OCI-LY7 (cell line): ENCODE data around the gene TMEM256. TPM values are rescaled to one million over a fixed set of nuclear protein-coding genes. Genes with fewer than 3 reads are reported as not detected.

ENCODE experiments used
- BruUV-seq: library from RNA; stranded (reverse); fragments of 400-500 nt; replicated peaks from 2 replicates; lab custom pipeline; 2021; lab: Mats Ljungman, UMichigan
- CTCF ChIA-PET: fragments of 300-600 bp; sonication (Branson Sonifier 250); formaldehyde crosslinking; loops from one replicate; lab custom pipeline; 2022; ENCODE audit warnings: antibody characterized with exemption; ENCODE audit not compliant: unreplicated experiment; lab: Charles Lee
- POLR2A ChIA-PET: fragments of 300-600 bp; sonication (Branson Sonifier 250); formaldehyde crosslinking; loops from one replicate; lab custom pipeline; 2022; ENCODE audit warnings: antibody characterized with exemption; lab: Charles Lee
- DNase-seq: peaks from one replicate; pipeline ENCODE4 v3.0.0-alpha.2; 2015; ENCODE audit warnings: low spot score
- H2AFZ ChIP-seq: fragments of 200-600 bp; sonication (generic), shearing (Covaris generic); 2 replicates; pipeline ENCODE4 v1.6.1; 2014; ENCODE audit warnings: mild to moderate bottlenecking, antibody characterized with exemption, low read length, moderate library complexity
- H3K27ac ChIP-seq: fragments of 200-600 bp; sonication (generic); 2 replicates; pipeline ENCODE4 v1.5.1; 2014; ENCODE audit warnings: mixed run types, low read depth, mild to moderate bottlenecking, moderate library complexity, low read length, inconsistent platforms; ENCODE audit not compliant: poor library complexity, severe bottlenecking
- H3K36me3 ChIP-seq: fragments of 200-600 bp; sonication (generic); 2 replicates; pipeline ENCODE4 v1.6.1; 2014; ENCODE audit warnings: mild to moderate bottlenecking, antibody characterized with exemption, low read length, moderate library complexity, mixed read lengths; ENCODE audit not compliant: insufficient read depth
- H3K4me1 ChIP-seq: fragments of 200-600 bp; sonication (generic); 2 replicates; pipeline ENCODE4 v1.5.1; 2014; ENCODE audit warnings: mild to moderate bottlenecking, low read length; ENCODE audit not compliant: insufficient read depth, poor library complexity, severe bottlenecking
- H3K4me2 ChIP-seq: fragments of 200-600 bp; sonication (generic); 2 replicates; pipeline ENCODE4 v1.6.1; 2014; ENCODE audit warnings: mild to moderate bottlenecking, low read length
- H3K4me3 ChIP-seq: fragments of 200-600 bp; sonication (generic); 2 replicates; pipeline ENCODE4 v1.5.1; 2014; ENCODE audit warnings: mild to moderate bottlenecking, low read depth, low read length; ENCODE audit not compliant: poor library complexity, severe bottlenecking
- H3K79me2 ChIP-seq: fragments of 200-600 bp; sonication (generic); 2 replicates; pipeline ENCODE4 v1.6.1; 2016; ENCODE audit warnings: low read depth, mild to moderate bottlenecking, low read length, moderate library complexity, mixed read lengths; ENCODE audit not compliant: insufficient read depth
- H3K9me2 ChIP-seq: fragments of 200-600 bp; sonication (generic); 2 replicates; pipeline ENCODE4 v1.6.1; 2016; ENCODE audit warnings: mild to moderate bottlenecking, low read length, mixed read lengths; ENCODE audit not compliant: insufficient read depth
- H3K9me3 ChIP-seq: fragments of 200-600 bp; sonication (generic); 2 replicates; pipeline ENCODE4 v1.6.1; 2014; ENCODE audit warnings: mild to moderate bottlenecking, mixed run types, low read length, mixed read lengths
- H4K20me1 ChIP-seq: fragments of 200-600 bp; sonication (generic); 2 replicates; pipeline ENCODE4 v1.6.1; 2014; ENCODE audit warnings: mild to moderate bottlenecking, antibody characterized with exemption, low read length, moderate library complexity, mixed read lengths; ENCODE audit not compliant: insufficient read depth
- EZH2phosphoT487 ChIP-seq: fragments of 200-600 bp; sonication (generic); IDR thresholded peaks from 2 replicates; pipeline ENCODE4 v1.6.1; 2018; ENCODE audit warnings: low read depth, borderline replicate concordance, mild to moderate bottlenecking, mixed run types, antibody characterized with exemption, low read length, moderate library complexity, mixed read lengths
- intact Hi-C: fragments of 100-400 bp; cut with micrococcal nuclease; formaldehyde crosslinking; loops from one replicate; pipeline ENCODE4 v1.10.0; 2022; ENCODE audit not compliant: unreplicated experiment
- total RNA-seq, 2 experiments: library from RNA; depleted of rRNA in 1 of 2; stranded (reverse); fragments of >200 nt in 1 of 2; shearing (Covaris generic) in 1 of 2; gene quantifications; 2 replicates each; pipeline ENCODE4 v1.2.3, GENCODE V29; 2014 to 2022
- TF ChIP-seq, protein P1 (sequence below): fragments of 200-600 bp; sonication (generic); conservative IDR thresholded peaks from 2 replicates; pipeline ENCODE4 v1.5.1; 2014; ENCODE audit warnings: mild to moderate bottlenecking, antibody characterized with exemption, low read length, moderate library complexity, mixed read lengths

TMEM256 gene
- total RNA-seq, 2 experiments from 2014 or later = 96.6 to 165 TPM

DNA sequence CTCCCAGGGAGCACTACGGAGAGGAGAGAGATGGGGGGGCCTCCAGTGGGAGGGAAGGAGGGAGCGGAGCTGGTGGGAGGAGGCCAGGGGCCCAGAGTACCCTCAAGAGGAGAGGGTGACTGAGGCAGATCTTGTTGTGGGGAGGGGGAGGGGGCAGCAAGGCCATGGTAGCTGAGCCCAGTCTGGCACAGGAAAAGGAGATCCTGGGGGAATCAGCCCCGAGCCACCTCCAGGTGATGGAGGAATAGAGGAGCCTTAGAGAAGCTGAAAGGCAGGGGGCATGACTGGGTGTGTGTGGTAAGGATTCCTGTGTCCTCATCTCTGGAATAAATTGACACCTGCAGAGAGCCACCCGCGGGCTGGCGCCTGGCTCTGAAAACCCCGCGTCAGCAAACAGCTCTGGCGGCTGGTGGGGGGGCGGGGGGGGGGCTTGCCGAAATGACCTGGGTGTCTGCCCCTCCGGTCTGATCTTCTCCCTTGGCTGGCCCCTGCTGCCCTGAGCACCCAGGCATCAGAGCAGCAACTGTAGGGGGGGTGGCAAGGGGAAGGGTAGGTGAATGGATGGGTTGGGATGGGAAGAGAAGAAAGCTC is 2.4 kb upstream of the TMEM256 start:
- DNase-seq = no peak
- Histone ChIP-seq H3K79me2 (no peaks in the 10 kb centered on the region), H3K4me3 (no peak overlapping the region), H4K20me1 (no peaks in the 10 kb centered on the region), H3K9me2 (no peaks in the 10 kb centered on the region), H3K27ac (no peak overlapping the region), H3K4me2 (no peak overlapping the region), H3K4me1 (peaks cover 6% of the 10 kb centered on the region), H3K9me3 (no peaks in the 10 kb centered on the region), H3K36me3 (no peaks in the 10 kb centered on the region), H2AFZ (no peak overlapping the region)
- TF ChIP-seq, protein P1, sequence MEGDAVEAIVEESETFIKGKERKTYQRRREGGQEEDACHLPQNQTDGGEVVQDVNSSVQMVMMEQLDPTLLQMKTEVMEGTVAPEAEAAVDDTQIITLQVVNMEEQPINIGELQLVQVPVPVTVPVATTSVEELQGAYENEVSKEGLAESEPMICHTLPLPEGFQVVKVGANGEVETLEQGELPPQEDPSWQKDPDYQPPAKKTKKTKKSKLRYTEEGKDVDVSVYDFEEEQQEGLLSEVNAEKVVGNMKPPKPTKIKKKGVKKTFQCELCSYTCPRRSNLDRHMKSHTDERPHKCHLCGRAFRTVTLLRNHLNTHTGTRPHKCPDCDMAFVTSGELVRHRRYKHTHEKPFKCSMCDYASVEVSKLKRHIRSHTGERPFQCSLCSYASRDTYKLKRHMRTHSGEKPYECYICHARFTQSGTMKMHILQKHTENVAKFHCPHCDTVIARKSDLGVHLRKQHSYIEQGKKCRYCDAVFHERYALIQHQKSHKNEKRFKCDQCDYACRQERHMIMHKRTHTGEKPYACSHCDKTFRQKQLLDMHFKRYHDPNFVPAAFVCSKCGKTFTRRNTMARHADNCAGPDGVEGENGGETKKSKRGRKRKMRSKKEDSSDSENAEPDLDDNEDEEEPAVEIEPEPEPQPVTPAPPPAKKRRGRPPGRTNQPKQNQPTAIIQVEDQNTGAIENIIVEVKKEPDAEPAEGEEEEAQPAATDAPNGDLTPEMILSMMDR = no peak
- TF ChIP-seq EZH2phosphoT487 = no peak
- ChIA-PET POLR2A (no interaction called here), CTCF (no interaction called here)
- intact Hi-C loops = no loop called here
- BruUV-seq = no TSS peak

GRCh38 chr17:7405350-7406234 is 1.7 kb upstream of the TMEM256 start:
- POLR2A ChIA-PET = interaction anchor here (0.6 kb wide), 1 partner anchor 182 kb away, joined by 4 read pairs; no protein-coding TSS in a partner anchor
- H3K27ac ChIP-seq = no peak overlapping the region
- no peak overlapping the region for H3K4me2 ChIP-seq
- no peaks in the 10 kb centered on the region for H3K79me2 ChIP-seq
- no peak overlapping the region for H3K4me3 ChIP-seq
- intact Hi-C loops = no loop called here
- TF ChIP-seq EZH2phosphoT487 = no peak
- TF ChIP-seq, protein P1 = no peak
- H4K20me1 ChIP-seq = no peaks in the 10 kb centered on the region
- DNase-seq = no peak
- BruUV-seq = no TSS peak
- H2AFZ ChIP-seq = no peak overlapping the region
- CTCF ChIA-PET = no interaction called here
- no peaks in the 10 kb centered on the region for H3K36me3 ChIP-seq
- H3K9me2 ChIP-seq = no peaks in the 10 kb centered on the region
- H3K9me3 ChIP-seq = no peaks in the 10 kb centered on the region
- H3K4me1 ChIP-seq = peaks cover 6% of the 10 kb centered on the region
